ENCODE results near the gene AGAP1. TPM values are rescaled to one million over a fixed set of nuclear protein-coding genes. Genes with fewer than 3 reads are reported as not detected.

The AGAP1 gene
- total RNA-seq, 1 donor from 2014 or later, result 39.4 TPM

DNA sequence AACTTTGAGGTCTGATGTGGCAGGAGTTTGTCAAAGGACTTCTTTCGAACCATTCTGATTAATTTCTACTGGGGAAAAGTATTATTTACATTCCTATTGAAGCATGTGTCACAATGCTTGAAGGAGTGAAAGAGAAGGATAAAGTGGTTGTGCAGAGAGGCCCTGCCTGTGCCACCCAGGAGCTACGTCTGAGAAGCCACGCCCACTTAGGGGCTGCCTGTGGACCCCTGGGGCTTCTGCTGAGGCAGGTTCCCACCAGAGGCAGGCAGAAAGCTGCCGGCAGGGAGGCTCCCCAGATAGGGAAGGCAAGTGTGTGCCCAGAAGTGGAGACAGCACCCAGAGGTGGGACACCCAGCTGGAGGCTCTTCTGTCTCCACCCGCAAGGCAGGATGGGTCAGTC, 627.0 kb downstream of the AGAP1 start:
- H3K79me2 ChIP-seq (ENCODE audit: insufficient read depth, low read length), result no peaks in the 10 kb centered on the region
- H3K27ac ChIP-seq (ENCODE audit: low read depth, low read length), result no peak overlapping the region
- TF ChIP-seq EZH2 (IDR thresholded peaks at IDR 0.05; ENCODE audit: insufficient read depth, low read length) (no peak), CTCF (IDR thresholded peaks at IDR 0.05; ENCODE audit: insufficient read depth, low read depth, low read length) (no peak)
- Mint-ChIP-seq H3K27ac (ENCODE audit: unreplicated experiment) (no peak overlapping the region), H3K4me1 (ENCODE audit: low read depth, unreplicated experiment) (no peaks in the 10 kb centered on the region), H3K36me3 (ENCODE audit: low read depth, unreplicated experiment) (peaks cover 13% of the 10 kb centered on the region), H3K4me3 (ENCODE audit: unreplicated experiment) (no peak overlapping the region), H3K27me3 (ENCODE audit: low read depth, unreplicated experiment) (peaks cover 1% of the 10 kb centered on the region), H3K9me3 (ENCODE audit: unreplicated experiment) (no peaks in the 10 kb centered on the region)
- H3K4me3 ChIP-seq (ENCODE audit: insufficient read depth, low read depth, low read length), result no peak overlapping the region
- no peak for DNase-seq (ENCODE audit: low read depth)
- no peak overlapping the region for H2AFZ ChIP-seq (ENCODE audit: low read depth, low read length)
- H3K4me1 ChIP-seq (ENCODE audit: insufficient read depth, low read length), result no peaks in the 10 kb centered on the region
- no peaks in the 10 kb centered on the region for H4K20me1 ChIP-seq (ENCODE audit: insufficient read depth, low read length)
- no peak for FAIRE-seq
- H3K36me3 ChIP-seq (ENCODE audit: insufficient read depth, low read length), result no peaks in the 10 kb centered on the region
- no peaks in the 10 kb centered on the region for H3K9me3 ChIP-seq (ENCODE audit: insufficient read depth, low read depth, low read length)
- H3K4me2 ChIP-seq (ENCODE audit: low read length), result no peak overlapping the region
- no peak overlapping the region for H3K9ac ChIP-seq (ENCODE audit: low read length)
- H3K27me3 ChIP-seq (ENCODE audit: insufficient read depth, low read length), result no peaks in the 10 kb centered on the region

GRCh38 chr2:236121546-236121945, 627.7 kb downstream of the AGAP1 start:
- H4K20me1 ChIP-seq (ENCODE audit: insufficient read depth, low read length), result no peaks in the 10 kb centered on the region
- no peak overlapping the region for H3K4me3 Mint-ChIP-seq (ENCODE audit: unreplicated experiment)
- H3K4me1 Mint-ChIP-seq (ENCODE audit: low read depth, unreplicated experiment), result no peaks in the 10 kb centered on the region
- no peaks in the 10 kb centered on the region for H3K4me1 ChIP-seq (ENCODE audit: insufficient read depth, low read length)
- no peak overlapping the region for H3K4me2 ChIP-seq (ENCODE audit: low read length)
- no peak for TF ChIP-seq EZH2 (IDR thresholded peaks at IDR 0.05; ENCODE audit: insufficient read depth, low read length)
- no peak for TF ChIP-seq CTCF (IDR thresholded peaks at IDR 0.05; ENCODE audit: insufficient read depth, low read depth, low read length)
- H3K36me3 Mint-ChIP-seq (ENCODE audit: low read depth, unreplicated experiment), result peaks cover 15% of the 10 kb centered on the region
- no peaks in the 10 kb centered on the region for H3K36me3 ChIP-seq (ENCODE audit: insufficient read depth, low read length)
- no peak overlapping the region for H2AFZ ChIP-seq (ENCODE audit: low read depth, low read length)
- H3K9ac ChIP-seq (ENCODE audit: low read length), result no peak overlapping the region
- H3K9me3 ChIP-seq (ENCODE audit: insufficient read depth, low read depth, low read length), result no peaks in the 10 kb centered on the region
- no peak overlapping the region for H3K27ac Mint-ChIP-seq (ENCODE audit: unreplicated experiment)
- FAIRE-seq (no peak), DNase-seq (ENCODE audit: low read depth) (no peak)
- H3K79me2 ChIP-seq (ENCODE audit: insufficient read depth, low read length), result no peaks in the 10 kb centered on the region
- H3K27me3 Mint-ChIP-seq (ENCODE audit: low read depth, unreplicated experiment), result peaks cover 1% of the 10 kb centered on the region
- no peak overlapping the region for H3K4me3 ChIP-seq (ENCODE audit: insufficient read depth, low read depth, low read length)
- no peak overlapping the region for H3K27ac ChIP-seq (ENCODE audit: low read depth, low read length)
- no peaks in the 10 kb centered on the region for H3K9me3 Mint-ChIP-seq (ENCODE audit: unreplicated experiment)
- H3K27me3 ChIP-seq (ENCODE audit: insufficient read depth, low read length), result no peaks in the 10 kb centered on the region

GRCh38 chr2:236122236-236122635, 628.4 kb downstream of the AGAP1 start:
- Mint-ChIP-seq H3K27me3 (ENCODE audit: low read depth, unreplicated experiment) (no peaks in the 10 kb centered on the region), H3K4me3 (ENCODE audit: unreplicated experiment) (no peak overlapping the region), H3K4me1 (ENCODE audit: low read depth, unreplicated experiment) (no peaks in the 10 kb centered on the region), H3K36me3 (ENCODE audit: low read depth, unreplicated experiment) (peaks cover 17% of the 10 kb centered on the region), H3K9me3 (ENCODE audit: unreplicated experiment) (no peaks in the 10 kb centered on the region), H3K27ac (ENCODE audit: unreplicated experiment) (no peak overlapping the region)
- H3K4me3 ChIP-seq (ENCODE audit: insufficient read depth, low read depth, low read length), result no peak overlapping the region
- H3K4me2 ChIP-seq (ENCODE audit: low read length), result no peak overlapping the region
- no peaks in the 10 kb centered on the region for H3K27me3 ChIP-seq (ENCODE audit: insufficient read depth, low read length)
- DNase-seq (ENCODE audit: low read depth) (no peak), FAIRE-seq (no peak)
- H3K36me3 ChIP-seq (ENCODE audit: insufficient read depth, low read length), result no peaks in the 10 kb centered on the region
- H3K9ac ChIP-seq (ENCODE audit: low read length), result no peak overlapping the region
- TF ChIP-seq CTCF (IDR thresholded peaks at IDR 0.05; ENCODE audit: insufficient read depth, low read depth, low read length), result no peak
- TF ChIP-seq EZH2 (IDR thresholded peaks at IDR 0.05; ENCODE audit: insufficient read depth, low read length), result no peak
- H4K20me1 ChIP-seq (ENCODE audit: insufficient read depth, low read length), result no peaks in the 10 kb centered on the region
- no peak overlapping the region for H3K27ac ChIP-seq (ENCODE audit: low read depth, low read length)
- no peaks in the 10 kb centered on the region for H3K9me3 ChIP-seq (ENCODE audit: insufficient read depth, low read depth, low read length)
- H3K4me1 ChIP-seq (ENCODE audit: insufficient read depth, low read length), result no peaks in the 10 kb centered on the region
- no peak overlapping the region for H2AFZ ChIP-seq (ENCODE audit: low read depth, low read length)
- no peaks in the 10 kb centered on the region for H3K79me2 ChIP-seq (ENCODE audit: insufficient read depth, low read length)
